Suprapubic skin (tissue), 4 donors: Measurements from ENCODE around the gene CNIH3. TPM values are rescaled to one million over a fixed set of nuclear protein-coding genes. Genes with fewer than 3 reads are reported as not detected.

Source experiments
- DNase-seq, 2 donors: peaks; one replicate each; pipeline ENCODE4 v3.0.0-alpha.2; 2019; ENCODE audit warnings: low spot score in 2 of 2
- H3K27ac ChIP-seq: fragments of 200-600 bp; sonication (generic); one replicate; pipeline ENCODE4 v1.5.1; 2019
- H3K27me3 ChIP-seq: fragments of 200-600 bp; sonication (generic); one replicate; pipeline ENCODE4 v1.5.1; 2019
- H3K36me3 ChIP-seq: fragments of 200-600 bp; sonication (generic); one replicate; pipeline ENCODE4 v1.5.1; 2019
- H3K4me1 ChIP-seq: fragments of 200-600 bp; sonication (generic); one replicate; pipeline ENCODE4 v1.5.1; 2019
- H3K4me3 ChIP-seq: fragments of 200-600 bp; sonication (generic); one replicate; pipeline ENCODE4 v1.5.1; 2019; ENCODE audit warnings: mild to moderate bottlenecking
- H3K9me3 ChIP-seq: fragments of 200-600 bp; sonication (generic); one replicate; pipeline ENCODE4 v1.5.1; 2019
- CTCF ChIP-seq, 2 donors: fragments of 200-600 bp in 1 of 2; fragments of 450-650 bp in 1 of 2; sonication (generic) in 1 of 2; IDR thresholded peaks; one replicate each; pipeline ENCODE4 v1.5.1; 2016 to 2019; ENCODE audit warnings: antibody characterized with exemption in 2 of 2, mild to moderate bottlenecking in 1 of 2, moderate library complexity in 1 of 2
- EP300 ChIP-seq: sonication (generic); formaldehyde crosslinking; IDR thresholded peaks from one replicate; pipeline ENCODE4 v1.6.1; 2017; ENCODE audit warnings: antibody characterized with exemption
- POLR2A ChIP-seq, 2 donors: fragments of 450-650 bp; IDR thresholded peaks; one replicate each; pipeline ENCODE4 v1.6.1; 2017; ENCODE audit warnings: antibody characterized with exemption in 2 of 2, mild to moderate bottlenecking in 2 of 2, moderate library complexity in 2 of 2
- POLR2AphosphoS5 ChIP-seq, 3 donors: sonication (generic); formaldehyde crosslinking; IDR thresholded peaks; one replicate each; pipeline ENCODE4 v1.6.1; 2017; ENCODE audit warnings: antibody characterized with exemption in 3 of 3
- WGBS: methylation state at CpG from one replicate; pipeline ENCODE4 v1.1.5; 2018; 5-methylcytosine and 5-hydroxymethylcytosine counted together
- total RNA-seq, 4 donors: library from RNA; depleted of rRNA; stranded (reverse); fragments of >200 nt; gene quantifications; one replicate each; pipeline ENCODE4 v1.1.0, GENCODE V29; 2016

The CNIH3 gene
- total RNA-seq, 4 donors from 2014 or later = 0.57 to 6.7 (median 0.62) TPM; not detected in 1

GRCh38 chr1:224580006-224580405, 36.1 kb upstream of the CNIH3 start:
- H3K36me3 ChIP-seq = no peaks in the 10 kb centered on the region
- H3K27ac ChIP-seq = no peak overlapping the region
- WGBS = 85% methylated on average over 3 of the region's 3 CpGs
- no peak overlapping the region for H3K4me3 ChIP-seq
- no peak for TF ChIP-seq EP300
- TF ChIP-seq POLR2AphosphoS5 (IDR thresholded peaks at IDR 0.05) = no peak
- no peak for TF ChIP-seq CTCF (IDR thresholded peaks at IDR 0.05)
- TF ChIP-seq POLR2A (IDR thresholded peaks at IDR 0.05) = no peak
- H3K27me3 ChIP-seq = no peaks in the 10 kb centered on the region
- no peaks in the 10 kb centered on the region for H3K4me1 ChIP-seq
- H3K9me3 ChIP-seq = no peaks in the 10 kb centered on the region
- no peak for DNase-seq

GRCh38 chr1:224582041-224582440, 34.1 kb upstream of the CNIH3 start:
- H3K4me1 ChIP-seq = no peaks in the 10 kb centered on the region
- H3K27ac ChIP-seq = no peak overlapping the region
- no peak overlapping the region for H3K4me3 ChIP-seq
- no peaks in the 10 kb centered on the region for H3K27me3 ChIP-seq
- no peak for DNase-seq
- no peaks in the 10 kb centered on the region for H3K36me3 ChIP-seq
- 60% methylated on average over 1 of the region's 1 CpG for WGBS
- no peaks in the 10 kb centered on the region for H3K9me3 ChIP-seq
- TF ChIP-seq EP300 (no peak), POLR2AphosphoS5 (IDR thresholded peaks at IDR 0.05) (no peak), CTCF (IDR thresholded peaks at IDR 0.05) (no peak), POLR2A (IDR thresholded peaks at IDR 0.05) (no peak)

GRCh38 chr1:224583774-224584173, 32.3 kb upstream of the CNIH3 start:
- H3K9me3 ChIP-seq = no peaks in the 10 kb centered on the region
- H3K27me3 ChIP-seq = no peaks in the 10 kb centered on the region
- H3K4me1 ChIP-seq = no peaks in the 10 kb centered on the region
- no peaks in the 10 kb centered on the region for H3K36me3 ChIP-seq
- 94% methylated on average over 3 of the region's 3 CpGs for WGBS
- TF ChIP-seq CTCF (IDR thresholded peaks at IDR 0.05) = no peak
- TF ChIP-seq EP300 = no peak
- no peak for TF ChIP-seq POLR2A (IDR thresholded peaks at IDR 0.05)
- TF ChIP-seq POLR2AphosphoS5 (IDR thresholded peaks at IDR 0.05) = no peak
- DNase-seq = no peak
- no peak overlapping the region for H3K27ac ChIP-seq
- no peak overlapping the region for H3K4me3 ChIP-seq

- no peak overlapping the region for H3K27ac ChIP-seq
- 94% methylated on average over 10 of the region's 10 CpGs for WGBS
Measured at GRCh38 chr1:224585051-224585450, 31.1 kb upstream of the CNIH3 start.

GRCh38 chr1:224587051-224587450, 29.1 kb upstream of the CNIH3 start:
- 85% methylated on average over 3 of the region's 3 CpGs for WGBS
- no peak for DNase-seq
- no peaks in the 10 kb centered on the region for H3K9me3 ChIP-seq
- TF ChIP-seq POLR2AphosphoS5 (IDR thresholded peaks at IDR 0.05) = no peak
- TF ChIP-seq CTCF (IDR thresholded peaks at IDR 0.05) = no peak
- TF ChIP-seq EP300 = no peak
- no peak for TF ChIP-seq POLR2A (IDR thresholded peaks at IDR 0.05)
- no peaks in the 10 kb centered on the region for H3K27me3 ChIP-seq
- H3K27ac ChIP-seq = no peak overlapping the region
- H3K4me3 ChIP-seq = no peak overlapping the region
- H3K4me1 ChIP-seq = no peaks in the 10 kb centered on the region
- H3K36me3 ChIP-seq = no peaks in the 10 kb centered on the region

More at GRCh38 chr1:224585051-224585450, 31.1 kb upstream of the CNIH3 start:
- DNase-seq = no peak
- TF ChIP-seq POLR2AphosphoS5 (IDR thresholded peaks at IDR 0.05) (no peak), CTCF (IDR thresholded peaks at IDR 0.05) (no peak)
- Histone ChIP-seq H3K27me3 (no peaks in the 10 kb centered on the region), H3K9me3 (no peaks in the 10 kb centered on the region), H3K4me3 (no peak overlapping the region), H3K36me3 (no peaks in the 10 kb centered on the region), H3K4me1 (no peaks in the 10 kb centered on the region)
